Activated CD4-positive, alpha-beta T cell treated with anti-CD3 and anti-CD28 coated beads, Interleukin-2, amount 50 U/mL, for 4 hours (primary cell): Measurements from ENCODE around the gene CHN2.

Experiments used
- DNase-seq, 2 experiments: peaks; one replicate each; pipeline ENCODE4 v3.0.0-alpha.2; 2020

Gene CHN2

GRCh38 chr7:29479301-29480200, 285.0 kb downstream of the CHN2 start:
- DNase-seq = no peak

GRCh38 chr7:29480451-29480850, 285.9 kb downstream of the CHN2 start:
- DNase-seq = no peak

- DNase-seq = no peak
Measured at GRCh38 chr7:29480934-29481651, 286.5 kb downstream of the CHN2 start.

GRCh38 chr7:29482056-29482455, 287.5 kb downstream of the CHN2 start:
- no peak for DNase-seq

- DNase-seq = no peak
Measured at GRCh38 chr7:29483219-29484104, 288.9 kb downstream of the CHN2 start.

- no peak for DNase-seq
Measured at GRCh38 chr7:29484280-29484679, 289.7 kb downstream of the CHN2 start.

- no peak for DNase-seq
Measured at GRCh38 chr7:29485339-29486190, 291.0 kb downstream of the CHN2 start.

- no peak for DNase-seq
Measured at GRCh38 chr7:29486191-29486700, 291.7 kb downstream of the CHN2 start.

GRCh38 chr7:29487424-29487823, 292.8 kb downstream of the CHN2 start:
- no peak for DNase-seq

GRCh38 chr7:29488203-29488970, 293.8 kb downstream of the CHN2 start:
- no peak for DNase-seq

GRCh38 chr7:29488977-29489376, 294.4 kb downstream of the CHN2 start:
- no peak for DNase-seq

- DNase-seq = no peak
Measured at GRCh38 chr7:29490094-29490607, 295.6 kb downstream of the CHN2 start.

- no peak for DNase-seq
Measured at GRCh38 chr7:29494350-29494749, 299.8 kb downstream of the CHN2 start.

- DNase-seq = no peak
Measured at GRCh38 chr7:29495653-29496052, 301.1 kb downstream of the CHN2 start.

- DNase-seq = no peak
Measured at GRCh38 chr7:29496355-29497020, 301.9 kb downstream of the CHN2 start.

- no peak for DNase-seq
Measured at GRCh38 chr7:29499932-29500331, 305.4 kb downstream of the CHN2 start.

GRCh38 chr7:29500719-29501118, 306.1 kb downstream of the CHN2 start:
- DNase-seq = no peak

GRCh38 chr7:29502133-29502532, 307.6 kb downstream of the CHN2 start:
- DNase-seq = no peak

- DNase-seq = no peak
Measured at GRCh38 chr7:29505931-29506330, 311.4 kb downstream of the CHN2 start.

GRCh38 chr7:29508608-29509007, 314.0 kb downstream of the CHN2 start:
- no peak for DNase-seq
